ENCODE measurements around the gene SRBD1.

SRBD1 gene

GRCh38 chr2:45345331-45346234, 265.5 kb downstream of the SRBD1 start:
- no peak for DNase-seq

GRCh38 chr2:45344502-45344901, 266.6 kb downstream of the SRBD1 start:
- no peak for DNase-seq

- DNase-seq: no peak
These were observed 267.0 kb downstream of the SRBD1 start for GRCh38 chr2:45344071-45344470.

- peak; percentile 9 for DNase-seq
These were observed 267.6 kb downstream of the SRBD1 start for GRCh38 chr2:45343251-45344017.

GRCh38 chr2:45340318-45340717, 270.7 kb downstream of the SRBD1 start:
- DNase-seq: no peak

- no peak for DNase-seq
These were observed 271.8 kb downstream of the SRBD1 start for GRCh38 chr2:45339253-45339652.

Data from fibroblast of skin of right biceps (primary cell).